ENCODE data around the gene CFDP1. TPM values are rescaled to one million over a fixed set of nuclear protein-coding genes. Genes with fewer than 3 reads are reported as not detected.
A peak's percentile ranks its signal among the peaks of the same experiment; 100 is the strongest.
"Not testable (repeated sequence)": the region's sequence is repeated elsewhere in the genome, so short reads cannot be mapped to it uniquely, and the experiment has no call there.

Gene CFDP1
- total RNA-seq, 1 experiment from 2014 or later: 44.7 TPM

GRCh38 chr16:75471723-75472633, 38.7 kb upstream of the CFDP1 start:
- intact Hi-C loops (cut with micrococcal nuclease): loop anchor here (1.0 kb wide), 4 partner anchors 45 to 292 kb away; no protein-coding TSS in a partner anchor
- Mint-ChIP-seq H3K9me3 (ENCODE audit: unreplicated experiment) (no peaks in the 10 kb centered on the region), H3K36me3 (ENCODE audit: insufficient read depth, unreplicated experiment) (no peaks in the 10 kb centered on the region), H3K4me3 (ENCODE audit: unreplicated experiment) (no peak overlapping the region), H3K4me1 (ENCODE audit: insufficient read depth, unreplicated experiment) (peaks cover 9% of the 10 kb centered on the region), H3K27me3 (ENCODE audit: insufficient read depth, unreplicated experiment) (no peaks in the 10 kb centered on the region), H3K27ac (ENCODE audit: low read depth, unreplicated experiment) (no peak overlapping the region)
- POLR2A ChIA-PET: interaction anchor here (0.7 to 2.6 kb wide), 8 partner anchors 13 to 292 kb away, joined by 3 to 21 read pairs (median 4); partner anchors contain the start of genes KARS1, TERF2IP and TMEM231
- DNase-seq (ENCODE audit: unreplicated experiment): peak; percentile 74
- TF ChIP-seq, protein P1, sequence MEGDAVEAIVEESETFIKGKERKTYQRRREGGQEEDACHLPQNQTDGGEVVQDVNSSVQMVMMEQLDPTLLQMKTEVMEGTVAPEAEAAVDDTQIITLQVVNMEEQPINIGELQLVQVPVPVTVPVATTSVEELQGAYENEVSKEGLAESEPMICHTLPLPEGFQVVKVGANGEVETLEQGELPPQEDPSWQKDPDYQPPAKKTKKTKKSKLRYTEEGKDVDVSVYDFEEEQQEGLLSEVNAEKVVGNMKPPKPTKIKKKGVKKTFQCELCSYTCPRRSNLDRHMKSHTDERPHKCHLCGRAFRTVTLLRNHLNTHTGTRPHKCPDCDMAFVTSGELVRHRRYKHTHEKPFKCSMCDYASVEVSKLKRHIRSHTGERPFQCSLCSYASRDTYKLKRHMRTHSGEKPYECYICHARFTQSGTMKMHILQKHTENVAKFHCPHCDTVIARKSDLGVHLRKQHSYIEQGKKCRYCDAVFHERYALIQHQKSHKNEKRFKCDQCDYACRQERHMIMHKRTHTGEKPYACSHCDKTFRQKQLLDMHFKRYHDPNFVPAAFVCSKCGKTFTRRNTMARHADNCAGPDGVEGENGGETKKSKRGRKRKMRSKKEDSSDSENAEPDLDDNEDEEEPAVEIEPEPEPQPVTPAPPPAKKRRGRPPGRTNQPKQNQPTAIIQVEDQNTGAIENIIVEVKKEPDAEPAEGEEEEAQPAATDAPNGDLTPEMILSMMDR (IDR thresholded peaks at IDR 0.05; ENCODE audit: unreplicated experiment): peak; percentile 77
- BruUV-seq (replicated peaks): no TSS peak
- CTCF ChIA-PET: interaction anchor here (0.6 to 5.5 kb wide), 47 partner anchors 9 to 1135 kb away, joined by 3 to 88 read pairs (median 4); partner anchors contain the start of genes ADAT1 and CHST6

DNA sequence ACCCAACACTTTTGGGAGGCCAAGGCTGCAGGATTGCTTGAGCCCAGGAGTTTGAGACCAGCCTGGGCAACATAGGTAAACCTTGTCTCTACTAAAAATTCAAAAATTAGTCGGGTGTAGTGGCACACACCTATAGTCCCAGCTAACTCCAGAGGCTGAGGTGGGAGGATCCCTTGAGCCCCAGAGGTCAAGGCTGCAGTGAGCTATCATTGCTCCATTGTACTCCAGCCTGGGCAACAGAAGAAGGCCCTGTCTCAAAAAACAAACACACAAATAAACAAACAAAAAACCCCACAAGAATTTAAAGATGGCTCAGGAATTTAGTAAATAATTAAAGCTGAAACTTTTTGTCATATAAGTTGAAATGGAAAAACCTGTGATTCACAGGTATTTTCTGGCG, 33.5 kb upstream of the CFDP1 start:
- H3K4me3 Mint-ChIP-seq (ENCODE audit: unreplicated experiment): no peak overlapping the region
- H3K27me3 Mint-ChIP-seq (ENCODE audit: insufficient read depth, unreplicated experiment): no peaks in the 10 kb centered on the region
- TF ChIP-seq, protein P1 (IDR thresholded peaks at IDR 0.05; ENCODE audit: unreplicated experiment): no peak
- H3K36me3 Mint-ChIP-seq (ENCODE audit: insufficient read depth, unreplicated experiment): peaks cover 8% of the 10 kb centered on the region
- no peak for DNase-seq (ENCODE audit: unreplicated experiment)
- H3K9me3 Mint-ChIP-seq (ENCODE audit: unreplicated experiment): no peaks in the 10 kb centered on the region
- no peak overlapping the region for H3K27ac Mint-ChIP-seq (ENCODE audit: low read depth, unreplicated experiment)
- intact Hi-C loops (cut with micrococcal nuclease): no loop called here
- BruUV-seq (replicated peaks): no TSS peak
- ChIA-PET POLR2A (no interaction called here), CTCF (interaction anchor here (0.6 to 3.3 kb wide), 10 partner anchors 9 to 359 kb away, joined by 3 to 27 read pairs (median 4); no protein-coding TSS in a partner anchor)
- peaks cover 20% of the 10 kb centered on the region for H3K4me1 Mint-ChIP-seq (ENCODE audit: insufficient read depth, unreplicated experiment)

DNA sequence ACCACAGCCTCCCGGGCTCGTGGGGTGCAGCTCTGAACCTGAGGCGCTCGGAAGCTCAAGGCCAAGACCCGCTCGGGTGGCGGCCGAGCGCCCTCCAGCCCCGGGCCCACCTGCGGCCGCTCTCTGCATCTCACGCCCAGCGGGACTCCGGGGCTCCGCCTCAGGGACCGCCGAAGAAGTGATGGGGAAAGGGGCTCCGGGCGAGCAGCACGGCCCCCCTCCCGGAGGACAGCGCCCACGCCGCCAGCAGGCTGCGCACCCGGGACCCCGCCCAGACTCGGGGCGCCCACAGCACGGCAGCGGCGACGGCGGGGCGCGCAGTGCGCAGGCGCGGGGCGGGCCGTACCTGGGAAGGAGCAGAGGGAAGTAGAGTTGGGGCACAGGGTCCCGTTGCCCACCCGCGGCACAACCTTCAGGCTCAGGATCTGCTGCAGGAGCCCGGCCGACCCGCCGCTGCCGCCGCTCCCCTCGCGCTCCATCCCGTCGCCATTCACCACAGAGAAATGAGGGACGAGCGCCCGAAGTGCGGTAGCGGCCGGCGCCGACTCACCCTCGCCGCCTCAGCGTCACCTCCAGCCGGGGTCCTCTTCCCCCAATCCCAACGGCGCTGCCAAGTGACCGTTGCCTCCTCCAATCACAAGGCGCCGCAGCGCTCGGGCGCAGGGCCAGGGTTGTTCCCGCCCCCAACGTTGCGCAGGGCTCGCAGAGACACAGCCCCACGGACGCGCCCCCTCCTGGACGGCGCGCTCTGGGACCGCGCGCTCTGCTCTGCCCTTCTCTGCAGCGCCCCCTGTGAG, 31.0 kb upstream of the CFDP1 start, which contains the start of gene TMEM170A:
Gene TMEM170A, minus strand, starts transcription at position 568 of the 797 bp plus-strand sequence. Its CDS starts 89 bp downstream, at position 479.
- peaks cover 23% of the 10 kb centered on the region for H3K36me3 Mint-ChIP-seq (ENCODE audit: insufficient read depth, unreplicated experiment)
- no peaks in the 10 kb centered on the region for H3K27me3 Mint-ChIP-seq (ENCODE audit: insufficient read depth, unreplicated experiment)
- ChIA-PET CTCF (interaction anchor here (0.5 to 3.3 kb wide), 58 partner anchors 9 to 475 kb away, joined by 3 to 27 read pairs (median 4); partner anchors contain the start of gene CHST5), POLR2A (interaction anchor here (0.6 to 2.7 kb wide), 19 partner anchors 11 to 767 kb away, joined by 3 to 27 read pairs (median 4); partner anchors contain the start of genes ADAT1, CFDP1, GABARAPL2 and TMEM231)
- peak; percentile 99 for DNase-seq (ENCODE audit: unreplicated experiment)
- H3K9me3 Mint-ChIP-seq (ENCODE audit: unreplicated experiment): no peaks in the 10 kb centered on the region
- TF ChIP-seq, protein P1 (IDR thresholded peaks at IDR 0.05; ENCODE audit: unreplicated experiment): peak; percentile 99
- H3K27ac Mint-ChIP-seq (ENCODE audit: low read depth, unreplicated experiment): peak within 1 kb of the TSS; percentile 92
- BruUV-seq (replicated peaks): no TSS peak
- intact Hi-C loops (cut with micrococcal nuclease): loop anchor here (1.0 to 2.0 kb wide), 2 partner anchors 90 to 265 kb away; no protein-coding TSS in a partner anchor
- peaks cover 32% of the 10 kb centered on the region for H3K4me1 Mint-ChIP-seq (ENCODE audit: insufficient read depth, unreplicated experiment)
- H3K4me3 Mint-ChIP-seq (ENCODE audit: unreplicated experiment): peak within 1 kb of the TSS; percentile 95

GRCh38 chr16:75463389-75464121, 30.3 kb upstream of the CFDP1 start:
- not testable (repeated sequence) for H3K27me3 Mint-ChIP-seq (ENCODE audit: insufficient read depth, unreplicated experiment); H3K9me3 Mint-ChIP-seq (ENCODE audit: unreplicated experiment)
- peak overlapping the region; percentile 95 for H3K4me3 Mint-ChIP-seq (ENCODE audit: unreplicated experiment)
- peak; percentile 31 for DNase-seq (ENCODE audit: unreplicated experiment)
- H3K27ac Mint-ChIP-seq (ENCODE audit: low read depth, unreplicated experiment): peak overlapping the region; percentile 92
- BruUV-seq (replicated peaks): TSS peak; percentile 38
- POLR2A ChIA-PET: interaction anchor here (0.7 to 2.7 kb wide), 14 partner anchors 10 to 767 kb away, joined by 3 to 27 read pairs (median 4); partner anchors contain the start of genes ADAT1, CFDP1, GABARAPL2 and TMEM231
- intact Hi-C loops (cut with micrococcal nuclease): loop anchor here (1.0 to 2.0 kb wide), 2 partner anchors 91 to 264 kb away; no protein-coding TSS in a partner anchor
- CTCF ChIA-PET: interaction anchor here (0.6 to 3.0 kb wide), 21 partner anchors 10 to 474 kb away, joined by 3 to 16 read pairs (median 3); no protein-coding TSS in a partner anchor
- peaks cover 23% of the 10 kb centered on the region for H3K36me3 Mint-ChIP-seq (ENCODE audit: insufficient read depth, unreplicated experiment)
- peaks cover 32% of the 10 kb centered on the region for H3K4me1 Mint-ChIP-seq (ENCODE audit: insufficient read depth, unreplicated experiment)

Data from MCF 10A (cell line).